IPS-11a (cell line): ENCODE data around the gene KRT33A.
"Not testable (repeated sequence)": the region's sequence is repeated elsewhere in the genome, so short reads cannot be mapped to it uniquely, and the experiment has no call there.

ENCODE experiments used
- H3K4me3 ChIP-seq: one replicate; pipeline ENCODE4 v1.5.1; 2013; ENCODE audit warnings: low read depth, low read length, control low read depth

Gene KRT33A

GRCh38 chr17:41350381-41350878, at the start of gene KRT33A:
TSS of gene KRT33A (minus strand) at chr17:41350828. CDS start at chr17:41350767, 61 bp downstream.
- H3K4me3 ChIP-seq, result not testable (repeated sequence)

GRCh38 chr17:41396996-41397660, 46.5 kb upstream of the KRT33A start, which contains the start of gene KRT31:
TSS of gene KRT31 (minus strand) at chr17:41397608. CDS start at chr17:41397539, 69 bp downstream.
- H3K4me3 ChIP-seq, result no peak within 1 kb of the TSS

DNA sequence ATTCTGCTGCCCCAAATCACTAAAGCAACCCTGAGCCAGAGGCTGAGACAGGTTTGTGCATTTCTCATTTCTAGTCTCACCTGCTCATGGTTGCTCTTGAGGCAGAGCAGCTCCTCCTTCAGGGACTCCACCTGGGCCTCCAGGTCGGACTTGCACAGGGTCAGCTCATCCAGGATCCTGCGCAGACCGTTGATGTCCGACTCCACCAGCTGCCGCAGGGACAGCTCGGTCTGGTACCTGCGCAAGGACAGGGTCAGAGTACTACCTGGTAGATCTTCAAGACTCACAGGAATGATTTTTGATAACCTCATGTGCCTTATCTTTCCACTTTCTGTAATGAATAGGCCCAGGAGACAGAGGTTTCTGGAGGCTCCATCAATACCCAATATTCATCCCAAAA, 45.7 kb upstream of the KRT33A start:
- no peak overlapping the region for H3K4me3 ChIP-seq

DNA sequence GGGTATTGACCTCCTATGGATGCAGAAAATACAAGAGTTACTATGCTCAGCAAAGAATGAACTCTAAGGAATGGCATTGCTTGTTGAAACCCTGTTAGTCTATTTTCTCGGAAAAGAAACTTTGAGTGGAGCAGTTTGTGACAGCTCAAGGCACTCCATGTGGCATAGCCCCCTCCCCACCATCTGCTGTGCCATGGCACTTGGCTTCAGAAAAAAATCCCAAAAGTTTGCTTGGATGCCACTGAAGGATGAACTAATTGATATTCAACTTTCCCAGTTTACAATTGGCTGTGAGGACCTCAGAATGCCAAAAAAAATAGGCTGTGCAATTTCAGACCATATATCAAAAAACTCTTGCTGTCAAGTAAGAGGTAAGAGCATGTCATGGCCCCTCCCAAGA, 45.0 kb upstream of the KRT33A start:
- no peak overlapping the region for H3K4me3 ChIP-seq

- H3K4me3 ChIP-seq, result not testable (repeated sequence)
These were observed 44.4 kb upstream of the KRT33A start for GRCh38 chr17:41395044-41395443.

- no peak overlapping the region for H3K4me3 ChIP-seq
These were observed 43.8 kb upstream of the KRT33A start for GRCh38 chr17:41394254-41394996.

GRCh38 chr17:41393826-41394225, 43.2 kb upstream of the KRT33A start:
- no peak overlapping the region for H3K4me3 ChIP-seq

DNA sequence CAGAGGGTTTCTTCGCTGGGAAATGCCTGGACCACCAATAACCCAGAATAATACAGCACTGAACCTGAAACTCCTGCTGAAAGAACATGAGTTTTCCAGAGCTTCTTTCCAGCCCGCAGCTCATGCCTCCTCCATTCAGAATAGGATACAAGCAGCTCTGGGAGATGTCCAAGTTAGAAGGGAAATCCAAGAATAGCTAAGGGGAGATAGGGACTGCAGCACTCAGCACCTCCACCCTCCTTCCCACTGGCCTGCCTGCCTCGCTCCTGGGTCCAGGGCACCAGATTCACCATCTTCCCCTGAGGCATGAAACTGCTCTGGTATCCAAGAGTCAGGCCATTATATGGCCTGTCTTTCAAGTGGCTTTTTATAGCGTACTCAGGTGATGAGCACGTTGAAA, 42.7 kb upstream of the KRT33A start:
- H3K4me3 ChIP-seq, result no peak overlapping the region

DNA sequence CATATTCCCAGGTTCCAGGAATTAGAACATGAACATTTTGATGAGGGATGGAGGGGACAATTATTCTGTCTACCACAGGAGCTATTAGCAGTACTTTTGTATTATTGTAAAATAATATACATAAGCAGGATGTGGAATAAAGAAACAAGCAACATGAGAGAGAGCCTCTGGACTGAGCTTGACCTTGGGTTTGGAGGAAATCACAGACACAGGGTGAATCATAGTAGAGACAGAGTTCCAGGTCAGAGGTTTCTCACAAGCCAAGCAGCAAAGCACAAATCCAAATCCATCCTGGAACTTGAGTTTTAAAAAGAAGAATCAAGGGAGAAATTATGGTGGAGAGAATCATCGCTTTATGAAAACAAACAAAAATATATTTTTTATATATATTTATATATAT, 41.6 kb upstream of the KRT33A start:
- no peak overlapping the region for H3K4me3 ChIP-seq

- H3K4me3 ChIP-seq, result no peak overlapping the region
These were observed 40.9 kb upstream of the KRT33A start for GRCh38 chr17:41391535-41391934.

DNA sequence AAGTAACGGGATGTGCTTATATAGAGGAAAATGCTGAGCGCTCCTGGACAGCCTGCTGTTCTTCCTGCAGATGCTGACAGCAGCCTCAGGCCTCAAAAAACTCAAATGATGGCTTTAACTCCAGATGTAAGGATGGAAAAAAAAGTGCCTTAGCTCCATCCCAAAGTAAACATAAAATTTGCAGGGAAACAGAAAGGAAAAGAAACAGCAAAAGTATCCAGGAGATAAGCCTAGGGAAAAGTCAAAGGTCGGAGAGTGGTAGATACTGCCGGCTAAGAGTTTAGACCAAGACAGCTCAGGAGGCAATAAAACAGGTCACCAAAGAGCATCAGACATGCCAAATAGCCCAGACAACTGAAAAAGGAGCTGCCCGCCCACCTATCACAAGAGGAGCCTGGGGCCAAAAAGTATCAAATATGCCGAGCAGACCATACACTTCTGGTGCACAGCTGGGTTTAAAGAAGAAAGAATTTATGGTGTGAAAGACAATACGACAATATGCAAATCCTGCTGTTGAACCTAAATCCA, 39.8 kb upstream of the KRT33A start:
- no peak overlapping the region for H3K4me3 ChIP-seq

DNA sequence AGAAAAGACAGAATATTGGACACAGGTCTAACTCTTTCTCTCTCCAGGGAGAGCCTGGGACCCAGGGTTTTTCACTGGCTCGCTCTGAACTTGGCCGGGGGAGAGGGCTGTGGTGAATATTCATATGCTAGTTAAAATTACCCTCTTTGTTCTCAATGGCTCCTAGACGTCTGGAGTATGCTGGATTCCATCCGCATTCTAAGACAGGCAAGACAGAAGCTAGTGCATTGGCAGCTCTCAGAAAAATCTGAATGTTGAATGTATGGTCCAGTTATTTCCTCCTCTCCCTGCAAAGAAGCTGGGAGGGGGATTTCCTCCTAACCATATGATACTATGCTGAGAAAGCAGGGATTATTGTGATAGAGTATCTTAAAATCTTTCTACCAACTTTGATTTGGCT, 37.0 kb upstream of the KRT33A start:
- H3K4me3 ChIP-seq, result no peak overlapping the region

DNA sequence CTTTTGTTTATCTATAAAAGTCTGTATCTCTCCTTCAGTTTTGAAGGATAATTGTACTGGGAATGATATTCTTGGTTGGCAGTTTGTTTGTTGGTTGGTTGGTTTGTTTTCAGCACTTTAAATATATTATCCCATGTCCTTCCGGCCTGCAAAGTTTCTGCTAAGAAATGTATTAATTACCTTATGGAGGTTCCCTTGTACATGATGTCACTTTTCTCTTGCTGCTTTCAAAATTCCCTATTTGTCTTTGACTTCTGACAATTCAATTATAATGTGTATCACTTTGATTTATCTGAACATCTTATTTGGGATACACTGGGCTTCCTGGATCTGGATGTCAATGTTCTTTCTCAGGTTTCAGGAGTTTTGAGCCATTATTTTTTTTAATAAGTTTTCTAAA, 35.6 kb upstream of the KRT33A start:
- no peak overlapping the region for H3K4me3 ChIP-seq

DNA sequence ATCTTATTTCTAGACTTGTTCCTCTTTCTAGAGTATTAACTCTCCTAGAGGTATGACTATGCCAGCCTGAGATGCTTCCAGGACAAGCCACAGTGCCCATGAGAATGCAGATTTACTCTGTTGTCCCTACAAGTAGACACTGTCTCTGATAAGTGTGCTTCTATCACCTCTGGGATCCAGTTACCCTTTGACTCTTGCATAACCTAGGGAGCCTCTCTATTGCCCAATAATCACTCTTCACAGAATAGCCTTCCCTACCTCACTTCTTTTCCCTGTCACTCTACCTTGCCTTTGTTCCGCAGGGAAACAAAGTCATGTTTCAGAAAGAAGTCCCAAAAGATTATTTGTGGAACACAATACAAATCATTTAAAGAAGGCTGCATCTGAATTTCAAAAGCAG, 33.1 kb upstream of the KRT33A start:
- no peak overlapping the region for H3K4me3 ChIP-seq

- no peak overlapping the region for H3K4me3 ChIP-seq
These were observed 31.8 kb upstream of the KRT33A start for GRCh38 chr17:41382394-41382793.

GRCh38 chr17:41381943-41382342, 31.3 kb upstream of the KRT33A start, which contains the start of gene KRT34:
TSS of gene KRT34 (minus strand) at chr17:41382306. CDS start at chr17:41382246, 60 bp downstream.
- not testable (repeated sequence) for H3K4me3 ChIP-seq

GRCh38 chr17:41380091-41380490, 29.5 kb upstream of the KRT33A start:
- not testable (repeated sequence) for H3K4me3 ChIP-seq

GRCh38 chr17:41377546-41377945, 26.9 kb upstream of the KRT33A start:
- no peak overlapping the region for H3K4me3 ChIP-seq

DNA sequence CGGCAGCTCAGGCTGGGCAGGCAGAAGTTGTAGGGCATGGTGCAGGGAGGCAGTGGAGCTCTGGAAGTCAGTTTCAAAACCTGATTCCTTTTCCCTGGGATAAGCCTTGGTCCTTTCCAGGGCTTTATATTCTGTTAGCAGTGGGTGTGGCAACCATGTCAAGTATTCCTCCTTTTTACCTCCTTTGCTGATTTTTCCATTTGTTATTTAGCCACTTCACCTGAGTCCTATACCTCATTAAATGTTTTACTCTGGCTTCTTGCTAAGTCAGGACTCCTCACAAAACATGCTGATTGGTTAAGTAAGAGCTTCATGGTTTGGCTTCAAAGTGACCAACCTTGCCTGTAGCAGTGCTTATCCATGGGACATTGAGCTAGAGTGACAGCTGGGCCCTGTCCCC, 19.1 kb upstream of the KRT33A start, which contains the start of gene KRT33B:
Gene KRT33B, minus strand, starts transcription at position 101 of the 400 bp plus-strand sequence. Its CDS starts 63 bp downstream, at position 38.
- H3K4me3 ChIP-seq, result no peak within 1 kb of the TSS

DNA sequence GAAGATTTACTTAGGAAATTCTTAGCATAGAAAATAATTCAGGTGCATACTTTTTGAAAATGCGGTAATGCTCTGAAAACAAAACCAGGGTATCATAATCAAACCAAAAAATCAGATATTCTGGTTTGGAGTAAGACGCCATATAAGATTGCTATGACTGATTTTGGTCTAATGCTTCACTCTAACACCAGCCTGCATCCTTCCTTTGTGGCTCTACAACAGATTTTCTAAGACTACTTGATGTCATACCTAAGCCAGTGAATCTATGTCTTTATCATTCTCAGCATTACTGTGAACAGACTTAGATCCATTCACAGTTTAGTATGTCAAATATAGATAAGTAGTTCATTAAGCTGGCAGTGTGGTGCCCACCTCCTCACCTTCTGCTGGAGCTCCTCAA, 18.4 kb upstream of the KRT33A start:
- H3K4me3 ChIP-seq, result no peak overlapping the region

GRCh38 chr17:41367426-41368075, 16.9 kb upstream of the KRT33A start:
- no peak overlapping the region for H3K4me3 ChIP-seq
